ENCODE measurements around the gene ABCA3.

ABCA3 gene

DNA sequence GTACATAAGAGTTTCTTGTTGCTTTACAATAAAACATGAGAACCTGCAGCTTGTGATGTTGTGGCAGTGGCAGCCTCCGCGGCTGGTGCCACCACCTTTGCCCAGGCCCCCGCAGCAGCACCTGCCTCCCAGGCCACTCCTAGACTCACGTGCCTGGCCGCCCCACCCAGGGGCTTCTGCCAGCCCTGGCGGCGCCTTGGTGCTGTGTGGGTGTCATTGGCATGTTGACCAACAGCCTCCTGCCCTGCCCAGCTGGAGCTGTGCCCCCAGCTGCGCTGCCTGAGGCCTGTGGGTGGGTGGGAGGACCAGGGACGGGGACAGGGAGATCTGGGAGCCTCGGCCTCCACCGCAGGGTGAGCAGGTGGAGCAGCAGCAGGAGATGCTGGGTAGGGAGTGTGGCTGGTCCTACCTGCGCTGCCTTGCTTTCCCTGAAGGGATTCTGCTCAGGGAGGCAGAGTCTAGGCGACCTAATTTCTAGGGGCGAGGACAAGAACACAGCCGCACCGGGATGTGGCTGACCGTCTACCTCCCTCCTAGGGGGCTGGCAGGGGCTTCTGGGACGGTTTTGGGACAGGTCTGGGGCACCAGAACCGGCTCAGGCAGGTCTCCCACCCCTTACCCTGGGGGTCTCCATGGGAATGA, 104.7 kb downstream of the ABCA3 start:
- DNase-seq (ENCODE audit: low spot score) = no peak
- no peak overlapping the region for H3K4me3 ChIP-seq
- TF ChIP-seq, protein P1, sequence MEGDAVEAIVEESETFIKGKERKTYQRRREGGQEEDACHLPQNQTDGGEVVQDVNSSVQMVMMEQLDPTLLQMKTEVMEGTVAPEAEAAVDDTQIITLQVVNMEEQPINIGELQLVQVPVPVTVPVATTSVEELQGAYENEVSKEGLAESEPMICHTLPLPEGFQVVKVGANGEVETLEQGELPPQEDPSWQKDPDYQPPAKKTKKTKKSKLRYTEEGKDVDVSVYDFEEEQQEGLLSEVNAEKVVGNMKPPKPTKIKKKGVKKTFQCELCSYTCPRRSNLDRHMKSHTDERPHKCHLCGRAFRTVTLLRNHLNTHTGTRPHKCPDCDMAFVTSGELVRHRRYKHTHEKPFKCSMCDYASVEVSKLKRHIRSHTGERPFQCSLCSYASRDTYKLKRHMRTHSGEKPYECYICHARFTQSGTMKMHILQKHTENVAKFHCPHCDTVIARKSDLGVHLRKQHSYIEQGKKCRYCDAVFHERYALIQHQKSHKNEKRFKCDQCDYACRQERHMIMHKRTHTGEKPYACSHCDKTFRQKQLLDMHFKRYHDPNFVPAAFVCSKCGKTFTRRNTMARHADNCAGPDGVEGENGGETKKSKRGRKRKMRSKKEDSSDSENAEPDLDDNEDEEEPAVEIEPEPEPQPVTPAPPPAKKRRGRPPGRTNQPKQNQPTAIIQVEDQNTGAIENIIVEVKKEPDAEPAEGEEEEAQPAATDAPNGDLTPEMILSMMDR (IDR thresholded peaks at IDR 0.05) = no peak
- no peak overlapping the region for H3K27ac ChIP-seq

DNA sequence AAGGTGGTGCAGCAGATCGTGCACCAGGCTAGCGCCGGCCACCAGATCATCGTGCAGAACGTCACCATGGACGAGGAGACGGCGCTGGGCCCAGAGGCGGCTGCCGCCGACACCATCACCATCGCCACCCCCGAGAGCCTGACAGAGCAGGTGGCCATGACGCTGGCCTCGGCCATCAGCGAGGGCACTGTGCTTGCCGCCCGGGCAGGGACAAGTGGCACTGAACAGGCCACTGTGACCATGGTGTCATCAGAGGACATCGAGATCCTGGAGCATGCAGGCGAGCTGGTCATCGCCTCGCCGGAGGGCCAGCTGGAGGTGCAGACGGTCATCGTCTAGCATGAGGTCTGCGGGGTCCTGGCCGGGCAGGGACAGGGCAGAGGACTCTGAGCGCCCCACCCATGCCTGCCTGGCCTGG, 105.3 kb downstream of the ABCA3 start:
- no peak for DNase-seq (ENCODE audit: low spot score)
- TF ChIP-seq, protein P1 (IDR thresholded peaks at IDR 0.05) = no peak

DNA sequence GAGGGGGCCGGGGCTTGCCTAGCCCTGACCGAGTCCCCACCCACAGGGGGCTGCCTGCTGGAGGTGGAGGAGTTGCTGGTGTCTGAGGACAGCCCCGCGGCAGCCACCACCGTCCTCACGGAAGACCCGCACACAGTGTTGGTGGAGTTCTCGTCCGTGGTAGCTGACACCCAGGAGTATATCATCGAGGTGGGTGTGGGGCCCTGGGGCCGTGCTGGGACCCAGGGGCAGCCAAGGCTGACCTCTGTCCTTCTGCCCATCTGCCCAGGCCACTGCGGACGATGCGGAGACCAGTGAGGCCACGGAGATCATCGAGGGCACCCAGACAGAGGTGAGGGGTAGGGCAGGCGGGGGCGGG, 105.7 kb downstream of the ABCA3 start:
- Histone ChIP-seq H3K4me3 (no peak overlapping the region), H3K27ac (no peak overlapping the region)
- DNase-seq (ENCODE audit: low spot score) = no peak
- TF ChIP-seq, protein P1 (IDR thresholded peaks at IDR 0.05) = no peak

More for the DNA sequence above, 105.3 kb downstream of the ABCA3 start:
- H3K27ac ChIP-seq = no peak overlapping the region
- H3K4me3 ChIP-seq = no peak overlapping the region

DNA sequence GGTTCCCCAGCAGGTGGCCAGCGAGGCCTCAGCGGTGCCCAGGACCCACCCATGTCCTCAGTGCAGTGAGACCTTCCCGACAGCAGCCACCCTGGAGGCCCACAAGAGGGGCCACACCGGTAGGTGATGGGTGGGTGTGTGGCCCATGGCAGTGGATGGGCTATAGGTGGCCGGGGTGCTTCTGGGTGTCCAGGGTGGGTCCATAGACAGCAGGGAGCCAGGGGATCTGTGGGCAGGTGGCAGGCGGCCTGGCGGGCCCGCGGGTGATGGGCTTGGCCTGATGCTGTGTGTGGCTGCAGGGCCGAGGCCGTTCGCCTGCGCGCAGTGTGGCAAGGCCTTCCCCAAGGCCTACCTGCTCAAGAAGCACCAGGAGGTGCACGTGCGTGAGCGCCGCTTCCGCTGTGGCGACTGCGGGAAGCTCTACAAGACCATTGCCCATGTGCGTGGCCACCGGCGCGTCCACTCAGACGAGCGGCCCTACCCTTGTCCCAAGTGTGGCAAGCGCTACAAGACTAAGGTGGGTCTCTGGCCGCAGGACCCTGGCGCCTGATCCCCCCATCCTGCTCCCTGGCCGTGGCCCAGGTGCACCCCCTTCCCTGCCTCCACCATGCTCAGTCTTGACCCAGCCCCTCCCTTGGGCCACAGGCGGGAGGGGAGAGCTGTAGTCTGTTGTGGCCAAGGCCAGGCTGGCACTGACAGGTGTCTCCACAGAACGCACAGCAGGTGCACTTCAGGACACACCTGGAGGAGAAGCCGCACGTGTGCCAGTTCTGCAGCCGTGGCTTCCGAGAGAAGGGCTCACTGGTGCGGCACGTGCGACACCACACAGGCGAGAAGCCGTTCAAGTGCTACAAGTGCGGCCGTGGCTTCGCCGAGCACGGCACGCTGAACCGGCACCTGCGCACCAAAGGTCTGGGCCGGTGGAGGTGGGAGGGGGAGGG, 106.4 kb downstream of the ABCA3 start:
- H3K27ac ChIP-seq = no peak overlapping the region
- no peak for DNase-seq (ENCODE audit: low spot score)
- no peak overlapping the region for H3K4me3 ChIP-seq
- TF ChIP-seq, protein P1 (IDR thresholded peaks at IDR 0.05) = no peak

DNA sequence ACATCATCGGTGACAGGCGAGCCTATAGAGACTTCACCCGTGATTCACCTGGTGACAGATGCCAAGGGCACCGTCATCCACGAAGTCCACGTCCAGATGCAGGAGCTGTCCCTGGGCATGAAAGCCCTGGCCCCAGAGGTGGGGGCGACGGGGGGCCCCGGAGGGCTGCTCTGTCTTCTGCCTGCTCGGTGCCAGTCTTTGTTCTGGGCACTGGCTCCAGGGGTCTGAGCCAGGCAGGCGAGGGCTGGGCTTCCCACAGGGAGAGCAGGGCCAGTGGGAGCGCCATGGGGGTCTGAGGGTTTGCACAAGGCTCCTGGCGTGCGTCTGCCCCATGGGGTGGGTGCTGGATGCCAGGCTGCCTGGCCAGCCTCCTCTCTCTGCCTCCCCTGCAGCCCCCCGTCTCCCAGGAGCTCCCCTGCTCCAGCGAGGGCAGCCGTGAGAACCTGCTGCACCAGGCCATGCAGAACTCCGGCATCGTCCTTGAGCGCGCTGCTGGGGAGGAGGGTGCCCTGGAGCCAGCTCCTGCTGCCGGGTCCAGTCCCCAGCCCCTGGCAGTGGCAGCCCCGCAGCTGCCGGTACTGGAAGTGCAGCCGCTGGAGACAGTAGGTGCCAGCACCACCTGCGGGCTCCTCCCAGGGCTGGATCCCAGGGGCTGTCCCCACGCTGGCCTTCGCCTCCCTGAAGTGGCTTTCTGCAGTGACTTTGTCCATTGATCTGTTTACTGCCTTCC, 107.3 kb downstream of the ABCA3 start:
- DNase-seq (ENCODE audit: low spot score) = no peak
- Histone ChIP-seq H3K27ac (no peak overlapping the region), H3K4me3 (no peak overlapping the region)
- TF ChIP-seq, protein P1 (IDR thresholded peaks at IDR 0.05) = no peak

DNA sequence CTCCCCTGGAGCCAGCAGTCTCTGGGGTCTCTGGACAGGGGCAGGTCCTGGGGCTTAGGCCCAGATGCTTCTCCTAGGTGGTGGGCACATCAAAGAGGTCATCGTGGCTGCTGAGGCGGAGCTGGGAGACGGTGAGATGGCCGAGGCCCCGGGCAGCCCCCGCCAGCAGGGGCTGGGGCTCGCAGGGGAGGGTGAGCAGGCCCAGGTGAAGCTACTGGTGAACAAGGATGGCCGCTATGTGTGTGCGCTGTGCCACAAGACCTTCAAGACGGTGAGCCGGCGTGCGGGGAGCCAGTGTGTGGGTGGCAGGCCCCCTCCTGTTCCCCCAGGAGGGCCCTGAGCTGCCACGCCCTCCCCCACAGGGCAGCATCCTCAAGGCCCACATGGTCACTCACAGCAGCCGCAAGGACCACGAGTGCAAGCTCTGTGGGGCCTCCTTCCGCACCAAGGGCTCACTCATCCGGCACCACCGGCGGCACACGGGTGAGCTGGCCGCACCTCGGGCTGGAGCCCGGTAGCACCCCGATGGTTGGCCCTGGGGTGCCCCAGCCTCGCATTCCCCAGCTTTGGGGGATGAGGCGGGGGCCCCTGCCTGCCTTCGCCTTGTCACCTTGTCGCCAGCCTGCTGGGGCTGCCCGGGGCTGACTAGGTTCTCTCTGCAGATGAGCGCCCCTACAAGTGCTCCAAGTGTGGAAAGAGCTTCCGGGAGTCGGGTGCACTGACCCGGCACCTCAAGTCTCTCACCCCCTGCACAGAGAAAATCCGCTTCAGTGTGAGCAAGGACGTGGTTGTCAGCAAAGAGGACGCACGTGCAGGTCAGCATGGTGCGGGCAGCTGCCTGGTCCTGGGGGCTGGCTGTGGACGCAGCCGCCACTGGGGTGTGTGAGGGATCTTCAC, 108.2 kb downstream of the ABCA3 start:
- no peak overlapping the region for H3K4me3 ChIP-seq
- no peak for DNase-seq (ENCODE audit: low spot score)
- TF ChIP-seq, protein P1 (IDR thresholded peaks at IDR 0.05) = no peak
- H3K27ac ChIP-seq = no peak overlapping the region

Data from coronary artery (tissue), 2 donors.